Stimulated activated naive CD8-positive, alpha-beta T cell treated with anti-CD3 and anti-CD28 coated beads, Interleukin-15, amount 100 ng/mL, for 72 hours (primary cell): Measurements from ENCODE around the gene ATP6V1F.
"Not testable (repeated sequence)": the region's sequence is repeated elsewhere in the genome, so short reads cannot be mapped to it uniquely, and the experiment has no call there.

Source experiments
- ATAC-seq: fragments of 150-1000 bp; cut with Tn5 transposase; 2 replicates; pipeline ENCODE4 v1.10.0; 2021; ENCODE audit warnings: mild to moderate bottlenecking, moderate library complexity
- DNase-seq, 2 donors: peaks; one replicate each; pipeline ENCODE4 v3.0.0; 2021 to 2022
- H3K27ac Mint-ChIP-seq, 2 donors: one replicate each; pipeline ENCODE4 v1.8.0; 2022; ENCODE audit warnings: mild to moderate bottlenecking in 2 of 2, mixed read lengths in 2 of 2, moderate library complexity in 2 of 2
- H3K27me3 Mint-ChIP-seq: one replicate; pipeline ENCODE4 v1.8.0; 2022; ENCODE audit warnings: mixed read lengths
- H3K4me1 Mint-ChIP-seq: one replicate; pipeline ENCODE4 v1.8.0; 2022; ENCODE audit warnings: mild to moderate bottlenecking, mixed read lengths
- H3K4me3 Mint-ChIP-seq, 2 donors: one replicate each; pipeline ENCODE4 v1.8.0; 2022; ENCODE audit warnings: mild to moderate bottlenecking in 2 of 2, mixed read lengths in 2 of 2, moderate library complexity in 1 of 2
- H3K9me3 Mint-ChIP-seq, 2 donors: one replicate each; pipeline ENCODE4 v1.8.0; 2022; ENCODE audit warnings: mixed read lengths in 2 of 2

ATP6V1F gene

DNA sequence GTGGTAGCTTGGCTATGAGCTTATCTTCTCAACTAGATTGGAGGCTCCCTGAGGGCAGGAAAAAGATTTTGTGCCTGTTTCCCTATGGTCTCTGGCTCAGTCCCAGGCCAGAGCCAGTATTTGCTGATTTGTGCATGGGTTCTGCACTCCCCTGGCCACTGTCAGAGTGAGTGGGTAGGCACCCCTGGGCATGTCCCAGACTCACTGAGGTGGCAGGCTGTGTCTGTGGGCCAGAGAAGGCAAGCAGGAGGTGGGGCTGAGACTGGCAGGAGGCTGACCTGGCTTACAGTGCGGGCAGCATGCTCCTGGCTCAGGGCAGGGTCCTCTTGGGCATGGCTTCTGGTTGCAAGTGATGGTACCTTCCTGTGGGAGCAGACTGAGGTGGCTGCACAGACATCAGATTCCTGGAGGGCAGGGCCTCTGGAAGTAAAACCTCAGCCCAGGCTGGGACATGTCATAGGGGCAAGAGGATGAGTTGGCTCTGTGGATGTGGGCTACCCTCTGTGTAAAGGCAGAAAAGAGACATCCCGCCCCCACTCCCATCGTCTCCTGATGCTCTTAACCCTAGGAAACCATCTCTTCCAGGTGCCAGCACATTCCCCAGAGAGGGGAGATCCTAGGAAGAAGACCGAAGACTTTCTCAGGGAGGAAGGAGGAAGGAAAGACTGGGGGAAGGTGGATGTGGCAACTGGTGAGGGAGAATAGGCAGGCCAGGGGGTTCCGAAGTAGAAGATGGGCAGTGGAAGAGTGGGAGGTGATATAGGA, 43.5 kb downstream of the ATP6V1F start:
- Mint-ChIP-seq H3K4me1 (peaks cover 14% of the 10 kb centered on the region), H3K27me3 (peaks cover 82% of the 10 kb centered on the region), H3K4me3 (no peak overlapping the region), H3K27ac (no peak overlapping the region), H3K9me3 (no peaks in the 10 kb centered on the region)
- DNase-seq (no peak), ATAC-seq (no peak)

DNA sequence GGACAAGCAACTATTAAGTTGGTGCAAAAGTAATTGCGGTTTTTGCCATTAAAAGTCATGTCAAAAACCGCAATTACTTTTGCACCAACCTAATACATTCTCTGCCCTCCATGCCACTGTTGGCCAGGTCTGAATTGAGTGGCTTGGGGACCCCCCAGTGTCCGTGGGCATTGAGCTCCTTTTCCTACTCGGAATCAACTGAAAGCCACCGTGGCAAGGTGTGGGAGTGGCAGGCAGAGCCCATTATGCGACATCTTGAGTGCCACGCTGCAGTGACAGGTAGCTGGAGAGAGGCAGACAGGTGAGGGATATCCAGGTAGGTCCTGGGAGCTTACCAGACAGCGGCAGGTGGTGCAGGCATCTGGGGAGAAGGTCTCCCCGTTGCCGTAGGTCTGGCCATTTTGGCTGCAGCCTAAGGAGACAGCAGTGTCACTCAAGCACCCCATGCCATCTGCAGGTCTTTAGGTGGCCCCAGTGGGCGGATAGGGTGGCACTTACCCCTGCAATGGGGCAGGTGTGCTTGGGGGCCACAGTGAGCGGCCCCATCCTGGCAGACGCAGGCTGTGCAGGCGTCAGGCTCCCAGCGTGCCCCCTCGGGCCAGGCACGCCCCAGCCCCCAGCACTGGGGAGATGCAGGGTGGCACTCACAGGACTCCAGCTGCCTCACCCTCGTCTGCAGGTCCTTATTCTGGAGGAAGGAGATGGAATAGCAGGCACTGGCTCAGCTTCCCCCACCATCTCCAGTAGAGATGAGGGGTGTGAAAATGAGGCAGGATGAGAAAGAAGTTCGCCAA, 44.3 kb downstream of the ATP6V1F start:
- Mint-ChIP-seq H3K27ac (no peak overlapping the region), H3K4me3 (no peak overlapping the region), H3K4me1 (peaks cover 14% of the 10 kb centered on the region), H3K9me3 (no peaks in the 10 kb centered on the region), H3K27me3 (peaks cover 84% of the 10 kb centered on the region)
- ATAC-seq (no peak), DNase-seq (no peak)

- peaks cover 81% of the 10 kb centered on the region for H3K27me3 Mint-ChIP-seq
- H3K4me3 Mint-ChIP-seq: no peak overlapping the region
- peak overlapping the region in 1 of 2 donors; percentile 81 for H3K27ac Mint-ChIP-seq
- H3K9me3 Mint-ChIP-seq: no peaks in the 10 kb centered on the region
- H3K4me1 Mint-ChIP-seq: peaks cover 15% of the 10 kb centered on the region
- no peak for ATAC-seq
- DNase-seq: no peak
These were observed 46.3 kb downstream of the ATP6V1F start for GRCh38 chr7:128908750-128909624.

GRCh38 chr7:128909625-128910568, 47.2 kb downstream of the ATP6V1F start:
- DNase-seq (no peak), ATAC-seq (no peak)
- Mint-ChIP-seq H3K4me3 (no peak overlapping the region), H3K27ac (no peak overlapping the region), H3K4me1 (peaks cover 19% of the 10 kb centered on the region), H3K9me3 (no peaks in the 10 kb centered on the region), H3K27me3 (peaks cover 89% of the 10 kb centered on the region)

DNA sequence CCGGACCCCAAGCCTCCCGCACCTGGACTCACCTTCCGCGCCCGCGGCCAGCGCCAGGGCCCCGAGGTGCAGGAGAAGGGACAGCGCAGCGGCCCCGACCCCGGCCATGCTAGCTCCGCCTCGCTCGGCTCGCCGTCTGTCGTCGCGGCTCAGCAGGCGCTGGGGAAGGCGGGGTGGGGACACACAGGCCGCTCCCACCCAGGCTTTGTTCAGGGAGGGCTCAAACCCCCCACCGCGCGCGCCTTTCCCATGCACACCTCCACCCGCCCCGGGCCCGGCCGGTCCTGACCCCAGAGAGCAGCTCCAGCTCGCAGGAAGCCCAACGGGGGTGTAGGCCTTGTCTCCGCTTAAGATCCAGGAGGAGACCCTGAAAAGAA, 47.9 kb downstream of the ATP6V1F start, which contains the start of gene KCP:
TSS of gene KCP (minus strand) at position 141 of the 377 bp plus-strand sequence. CDS start at position 108, 33 bp downstream.
- DNase-seq (no peak), ATAC-seq (no peak)
- Mint-ChIP-seq H3K9me3 (no peaks in the 10 kb centered on the region), H3K27ac (no peak within 1 kb of the TSS), H3K27me3 (peaks cover 90% of the 10 kb centered on the region), H3K4me3 (no peak within 1 kb of the TSS), H3K4me1 (peaks cover 24% of the 10 kb centered on the region)

DNA sequence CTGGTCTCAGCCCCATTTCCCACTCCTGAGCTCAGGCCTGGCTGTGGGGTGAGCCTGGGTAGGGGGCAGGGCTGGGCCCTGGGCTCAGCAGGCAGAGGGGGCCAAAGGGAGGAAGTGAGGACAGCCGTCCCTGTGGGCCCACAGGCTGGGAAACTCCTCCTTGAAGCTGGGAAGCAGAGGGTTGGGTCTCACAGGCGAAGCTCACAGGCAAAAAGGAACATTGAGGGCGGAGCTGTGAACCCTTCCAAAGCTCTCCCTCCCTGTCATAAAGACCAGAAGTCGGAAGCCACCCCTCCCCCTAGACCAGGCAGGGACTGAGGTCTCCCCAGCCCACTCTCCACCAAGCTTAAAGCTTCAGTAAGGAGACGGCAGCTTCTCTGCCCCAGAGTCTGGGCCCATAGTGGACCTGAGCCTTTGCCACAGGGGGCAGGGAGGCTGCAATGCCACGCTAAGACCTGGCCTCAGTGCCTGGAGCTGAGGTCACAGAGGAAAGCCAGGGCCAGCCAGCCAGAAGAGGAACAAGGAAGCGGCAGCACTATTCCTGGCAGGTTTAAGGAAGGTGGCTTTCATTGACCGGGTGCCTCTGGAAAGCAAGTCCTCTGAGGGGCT, 48.9 kb downstream of the ATP6V1F start:
- H3K9me3 Mint-ChIP-seq: no peaks in the 10 kb centered on the region
- H3K4me1 Mint-ChIP-seq: peaks cover 25% of the 10 kb centered on the region
- peaks cover 90% of the 10 kb centered on the region for H3K27me3 Mint-ChIP-seq
- H3K27ac Mint-ChIP-seq: no peak overlapping the region
- DNase-seq: no peak
- no peak for ATAC-seq
- H3K4me3 Mint-ChIP-seq: no peak overlapping the region

DNA sequence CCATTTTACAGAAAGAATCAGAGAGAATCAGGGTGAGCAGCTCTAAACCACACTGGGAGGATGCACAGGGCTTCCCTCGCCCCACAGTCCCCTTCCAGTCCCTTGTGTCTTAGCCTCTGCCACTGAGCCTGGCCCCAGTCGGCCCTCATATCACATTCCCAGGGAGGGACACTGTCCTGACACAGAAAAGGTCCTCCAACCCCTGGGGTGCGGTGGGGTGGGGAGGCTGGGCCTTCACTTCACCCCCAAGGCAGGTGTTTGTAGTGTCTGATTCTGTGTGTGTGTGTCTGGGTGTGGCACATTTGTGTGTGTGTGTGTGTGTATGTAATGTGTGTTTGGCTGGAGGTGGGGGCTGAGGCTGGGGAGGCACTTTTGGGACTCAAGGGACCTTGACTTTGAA, 49.6 kb downstream of the ATP6V1F start:
- H3K4me3 Mint-ChIP-seq: no peak overlapping the region

GRCh38 chr7:128912709-128913495, 50.2 kb downstream of the ATP6V1F start:
- not testable (repeated sequence) for ATAC-seq, H3K9me3 Mint-ChIP-seq, DNase-seq, H3K4me3 Mint-ChIP-seq, H3K27ac Mint-ChIP-seq
- Mint-ChIP-seq H3K4me1 (peaks cover 25% of the 10 kb centered on the region), H3K27me3 (peaks cover 90% of the 10 kb centered on the region)

More for the DNA sequence above, 49.6 kb downstream of the ATP6V1F start:
- Mint-ChIP-seq H3K4me1 (peaks cover 25% of the 10 kb centered on the region), H3K27ac (no peak overlapping the region), H3K9me3 (no peaks in the 10 kb centered on the region), H3K27me3 (peaks cover 90% of the 10 kb centered on the region)
- ATAC-seq (no peak), DNase-seq (no peak)

DNA sequence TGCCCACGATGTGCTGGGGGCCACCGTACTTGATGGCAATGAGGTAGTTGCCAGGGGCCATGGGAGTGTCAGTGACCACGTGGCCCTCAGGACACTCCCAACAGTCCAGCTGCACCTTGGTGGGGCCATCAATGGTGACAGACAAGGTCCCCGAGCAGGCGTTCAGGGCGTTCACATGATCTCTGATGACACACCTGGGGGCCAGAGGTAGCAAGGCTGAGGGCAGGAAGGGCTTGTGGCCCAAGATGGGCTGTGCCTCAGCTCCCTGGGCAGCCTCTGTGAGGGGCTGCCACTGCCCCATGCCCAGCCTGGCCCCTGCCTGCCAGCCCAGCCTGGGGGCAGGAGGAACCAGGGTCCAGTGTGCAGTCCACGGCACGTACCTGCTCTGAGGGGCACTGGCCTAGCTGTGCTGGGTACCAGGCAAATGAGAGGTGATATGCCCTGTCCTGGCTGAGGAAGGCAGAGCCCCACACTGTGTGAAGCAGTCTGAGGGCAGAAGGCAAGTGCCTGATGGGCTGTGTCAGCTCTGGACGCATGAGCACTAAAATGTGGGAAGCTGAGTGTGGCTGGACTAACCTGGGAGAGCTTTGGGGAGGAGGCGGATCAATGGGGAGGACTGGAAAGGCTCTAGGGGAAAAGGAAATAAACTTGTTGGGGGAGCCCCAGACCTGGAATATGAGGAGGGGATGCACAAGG, 51.4 kb downstream of the ATP6V1F start:
- DNase-seq (no peak), ATAC-seq (no peak)
- Mint-ChIP-seq H3K9me3 (no peaks in the 10 kb centered on the region), H3K27ac (no peak overlapping the region), H3K27me3 (peaks cover 90% of the 10 kb centered on the region), H3K4me1 (peaks cover 25% of the 10 kb centered on the region), H3K4me3 (peak overlapping the region; percentile 2 to 20)

DNA sequence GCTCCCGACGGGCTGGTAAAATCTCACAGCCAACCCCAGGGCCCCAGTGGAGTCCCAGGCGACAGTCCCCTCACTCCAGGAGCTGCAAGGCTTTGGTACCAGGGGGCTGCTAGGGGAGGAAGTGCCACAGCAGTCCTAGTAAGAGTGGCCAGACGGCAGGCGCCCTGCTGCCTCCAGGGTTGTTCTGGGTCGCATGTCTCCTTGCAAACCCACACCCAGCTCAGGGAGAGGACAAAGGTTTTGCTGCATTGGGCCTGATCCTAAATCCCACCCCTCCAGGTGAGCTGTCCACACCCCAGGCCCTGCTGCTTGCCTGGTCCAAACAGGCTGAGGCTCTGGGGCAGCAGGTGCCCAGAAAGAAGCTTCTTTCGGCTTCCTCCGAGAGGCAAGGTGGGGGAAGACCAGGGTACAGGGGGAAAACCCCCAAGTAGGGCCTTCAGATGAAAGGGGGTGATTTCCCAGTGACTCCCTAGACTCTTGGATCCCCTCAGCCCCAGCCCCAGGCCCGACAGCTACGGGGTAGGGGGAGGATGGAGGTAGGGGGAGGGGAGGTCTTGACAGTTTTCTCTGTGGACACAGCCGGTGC, 52.0 kb downstream of the ATP6V1F start:
- Mint-ChIP-seq H3K27ac (no peak overlapping the region), H3K27me3 (peaks cover 90% of the 10 kb centered on the region), H3K4me3 (peak overlapping the region; percentile 2 to 12), H3K4me1 (peaks cover 23% of the 10 kb centered on the region), H3K9me3 (no peaks in the 10 kb centered on the region)
- ATAC-seq (peak; percentile 64), DNase-seq (peak in 1 of 2 donors; percentile 31)

DNA sequence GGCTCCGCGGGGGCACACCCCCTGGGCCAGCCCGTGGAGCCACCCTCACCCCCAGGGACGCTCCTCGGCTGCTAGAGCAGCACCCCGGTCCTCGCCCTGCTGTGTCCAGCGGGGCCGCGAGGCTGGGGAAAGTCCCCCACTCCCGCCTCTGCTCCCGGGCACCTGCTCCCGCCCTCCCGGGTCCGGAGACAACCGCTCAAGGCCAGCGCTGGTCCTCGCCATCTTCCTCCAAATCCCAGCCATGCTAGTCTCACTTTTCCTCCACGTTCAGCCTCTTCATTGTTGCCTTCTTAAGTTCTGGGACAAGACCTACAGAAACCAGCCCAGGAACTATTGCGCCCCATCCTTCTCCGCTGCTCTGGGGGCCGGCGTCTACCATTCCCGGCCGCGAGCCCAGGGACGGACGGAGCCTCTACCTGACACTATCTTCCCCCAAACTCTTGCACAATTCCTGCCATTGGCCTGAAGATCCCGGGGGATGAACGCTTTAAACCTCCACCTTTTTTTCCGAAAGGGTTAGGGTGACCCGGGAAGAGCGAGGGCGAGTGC, 52.7 kb downstream of the ATP6V1F start:
- H3K9me3 Mint-ChIP-seq: no peaks in the 10 kb centered on the region
- H3K4me3 Mint-ChIP-seq: peak overlapping the region; percentile 69 to 73
- DNase-seq (no peak), ATAC-seq (no peak)
- H3K27ac Mint-ChIP-seq: peak overlapping the region in 1 of 2 donors; percentile 63
- peaks cover 90% of the 10 kb centered on the region for H3K27me3 Mint-ChIP-seq
- H3K4me1 Mint-ChIP-seq: peaks cover 16% of the 10 kb centered on the region
